Measurements from ENCODE around the gene CACNG4. TPM values are rescaled to one million over a fixed set of nuclear protein-coding genes. Genes with fewer than 3 reads are reported as not detected.

Gene CACNG4
- polyA plus RNA-seq, 4 donors: 3.3 to 5.3 (median 4.1) TPM

DNA sequence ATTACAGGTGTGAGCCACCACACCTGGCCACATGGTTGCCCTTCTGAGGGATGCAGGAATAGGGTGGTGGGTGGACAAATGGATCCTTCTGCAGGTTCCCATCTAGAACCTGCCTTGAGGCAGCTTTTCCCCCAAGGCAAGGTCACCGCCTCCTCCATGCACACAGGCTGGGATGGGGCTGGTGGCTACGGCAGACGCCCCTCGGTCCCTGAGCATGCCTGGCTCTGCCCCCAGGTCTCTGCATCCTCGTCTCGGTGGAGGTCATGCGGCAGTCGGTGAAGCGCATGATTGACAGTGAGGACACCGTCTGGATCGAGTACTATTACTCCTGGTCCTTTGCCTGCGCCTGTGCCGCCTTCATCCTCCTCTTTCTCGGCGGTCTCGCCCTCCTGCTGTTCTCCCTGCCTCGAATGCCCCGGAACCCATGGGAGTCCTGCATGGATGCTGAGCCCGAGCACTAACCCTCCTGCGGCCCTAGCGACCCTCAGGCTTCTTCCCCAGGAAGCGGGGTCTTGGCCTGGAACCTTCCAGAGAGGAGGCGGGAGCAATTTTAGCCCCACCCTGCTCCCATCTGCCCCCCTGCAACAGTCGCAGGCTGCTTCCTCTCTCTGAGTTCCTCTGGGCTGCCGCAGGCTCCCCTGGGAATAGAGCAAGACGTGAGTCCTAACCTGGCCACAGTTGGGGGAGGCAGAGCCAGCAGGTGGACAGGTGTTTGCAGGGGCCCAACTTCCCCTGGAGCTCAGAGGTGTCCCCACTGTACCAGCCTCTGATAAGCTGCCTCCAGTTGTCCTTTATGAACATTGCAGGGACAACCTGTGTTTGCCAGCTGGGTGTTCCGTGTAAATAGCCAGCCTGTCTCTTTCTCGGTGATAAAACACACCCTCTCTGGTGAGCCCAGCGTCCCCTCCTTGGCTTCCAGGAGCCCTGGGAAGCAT lies 91.6 kb downstream of the CACNG4 start:
- no peak for DNase-seq (ENCODE audit: low read depth in 4 of 4, low spot score in 2 of 4)

DNA sequence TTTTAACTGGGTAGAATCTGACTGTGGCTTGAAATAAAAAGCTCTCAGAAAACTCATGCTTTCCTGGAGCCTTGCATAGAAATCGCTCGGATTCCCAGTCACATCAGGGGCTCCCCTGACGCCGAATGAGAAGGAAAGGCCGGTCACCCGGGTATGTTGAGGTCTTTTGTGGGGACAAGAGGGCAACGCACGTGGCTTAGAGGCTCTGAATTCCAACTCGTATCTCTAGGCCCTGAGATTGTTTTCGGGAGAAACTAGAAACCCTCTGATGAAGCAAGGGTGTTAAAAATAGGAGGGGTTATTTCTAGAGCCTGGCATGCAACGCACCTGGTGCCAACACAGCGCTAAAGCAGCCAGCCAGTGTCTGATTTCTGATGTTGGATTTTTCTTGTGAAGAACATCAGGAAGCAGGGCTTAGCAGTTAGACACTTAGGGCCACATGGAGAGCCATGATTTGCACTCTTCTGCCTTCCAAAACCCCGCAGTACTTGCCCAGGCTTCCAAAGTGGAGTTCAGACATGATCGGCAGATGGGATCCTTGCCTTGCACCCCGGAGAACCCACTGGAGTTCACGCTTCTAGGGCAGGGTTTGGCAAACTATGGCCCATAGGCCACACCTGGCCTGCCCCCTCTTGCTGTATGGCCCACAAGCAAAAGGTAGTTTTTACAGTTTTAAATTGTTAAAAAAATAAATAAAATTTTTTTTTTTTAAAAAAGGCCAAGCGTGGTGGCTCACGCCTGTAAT lies 92.4 kb downstream of the CACNG4 start:
- DNase-seq (ENCODE audit: low read depth in 4 of 4, low spot score in 2 of 4): no peak

DNA sequence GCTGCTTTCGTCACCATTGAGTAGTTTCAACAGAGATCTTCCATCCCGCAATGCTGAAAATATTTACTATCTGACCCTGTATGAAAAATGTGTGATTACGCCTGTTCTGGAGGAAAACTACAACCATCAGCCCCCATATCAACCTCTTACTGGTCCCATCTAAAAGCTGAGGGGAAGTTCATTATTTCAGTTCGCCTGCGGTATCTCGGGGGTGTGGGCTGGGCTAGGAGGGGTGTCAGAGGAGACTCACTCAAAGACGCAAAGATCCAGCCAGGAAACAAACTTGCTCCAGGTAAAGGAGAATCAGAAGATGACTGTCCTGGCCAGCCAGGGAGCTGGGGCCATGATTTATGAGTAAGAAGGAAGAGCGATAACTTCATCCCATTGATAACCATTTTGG lies 93.5 kb downstream of the CACNG4 start:
- DNase-seq (ENCODE audit: low read depth in 4 of 4, low spot score in 2 of 4): no peak

DNA sequence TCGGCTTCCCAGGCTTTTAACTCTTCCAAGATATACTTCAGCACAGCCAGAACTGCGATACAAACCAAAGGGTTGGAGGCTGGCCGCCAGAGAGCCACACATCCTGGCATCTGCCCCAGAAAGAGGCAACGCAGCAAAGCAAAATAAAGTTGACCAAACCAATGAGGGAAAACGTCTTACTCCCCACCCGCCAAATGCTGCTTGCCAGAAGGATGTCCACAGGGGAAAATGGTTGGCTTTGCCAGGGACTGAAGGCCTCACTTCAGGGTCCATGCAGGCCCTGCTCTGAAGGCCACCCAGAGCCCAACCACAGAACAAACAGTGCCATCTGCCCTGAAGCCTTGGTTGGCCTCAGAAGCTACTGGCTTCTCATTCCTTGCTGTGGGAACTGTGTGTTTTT lies 94.9 kb downstream of the CACNG4 start:
- DNase-seq (ENCODE audit: low read depth in 4 of 4, low spot score in 2 of 4): no peak

DNA sequence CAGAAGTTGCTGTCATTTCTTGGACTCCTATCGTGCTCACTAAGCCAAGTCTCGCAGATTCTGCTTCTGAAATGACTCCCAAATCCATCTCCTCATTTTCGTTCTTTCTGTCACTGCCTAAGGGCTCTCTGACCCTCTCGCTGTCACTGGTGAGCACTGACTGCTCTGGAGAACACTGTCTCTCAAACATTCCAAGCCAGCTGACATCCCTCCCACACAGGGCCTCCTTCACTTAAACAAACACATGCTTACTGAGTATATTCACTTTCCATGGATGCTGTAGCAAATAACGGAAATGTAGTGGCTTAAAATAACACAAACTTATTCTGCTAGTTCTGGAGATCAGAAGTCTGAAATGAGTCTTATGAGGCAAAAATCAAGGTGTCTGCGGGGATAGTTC lies 98.6 kb downstream of the CACNG4 start:
- DNase-seq (ENCODE audit: low read depth in 4 of 4, low spot score in 2 of 4): peak in 1 of 4 donors; percentile 18

DNA sequence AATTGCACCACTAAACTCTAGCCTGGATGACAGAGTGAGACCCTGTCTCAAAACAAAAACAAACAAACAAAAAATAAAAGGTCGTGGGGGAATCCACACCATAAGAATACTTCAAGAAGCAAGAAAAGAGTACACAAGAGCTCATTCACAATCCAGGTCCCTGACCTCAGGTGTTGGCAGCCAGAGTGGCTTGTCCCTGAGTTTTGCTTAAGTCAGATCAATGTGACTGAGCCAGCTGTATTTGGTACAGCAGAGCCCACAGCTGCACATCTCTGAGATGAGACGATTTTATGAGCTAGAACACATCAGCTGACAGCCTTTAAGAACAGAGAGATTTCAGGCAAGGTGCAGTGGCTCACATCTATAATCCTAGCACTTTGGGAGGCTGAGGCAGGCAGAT lies 102.2 kb downstream of the CACNG4 start:
- no peak for DNase-seq (ENCODE audit: low read depth in 4 of 4, low spot score in 2 of 4)

DNA sequence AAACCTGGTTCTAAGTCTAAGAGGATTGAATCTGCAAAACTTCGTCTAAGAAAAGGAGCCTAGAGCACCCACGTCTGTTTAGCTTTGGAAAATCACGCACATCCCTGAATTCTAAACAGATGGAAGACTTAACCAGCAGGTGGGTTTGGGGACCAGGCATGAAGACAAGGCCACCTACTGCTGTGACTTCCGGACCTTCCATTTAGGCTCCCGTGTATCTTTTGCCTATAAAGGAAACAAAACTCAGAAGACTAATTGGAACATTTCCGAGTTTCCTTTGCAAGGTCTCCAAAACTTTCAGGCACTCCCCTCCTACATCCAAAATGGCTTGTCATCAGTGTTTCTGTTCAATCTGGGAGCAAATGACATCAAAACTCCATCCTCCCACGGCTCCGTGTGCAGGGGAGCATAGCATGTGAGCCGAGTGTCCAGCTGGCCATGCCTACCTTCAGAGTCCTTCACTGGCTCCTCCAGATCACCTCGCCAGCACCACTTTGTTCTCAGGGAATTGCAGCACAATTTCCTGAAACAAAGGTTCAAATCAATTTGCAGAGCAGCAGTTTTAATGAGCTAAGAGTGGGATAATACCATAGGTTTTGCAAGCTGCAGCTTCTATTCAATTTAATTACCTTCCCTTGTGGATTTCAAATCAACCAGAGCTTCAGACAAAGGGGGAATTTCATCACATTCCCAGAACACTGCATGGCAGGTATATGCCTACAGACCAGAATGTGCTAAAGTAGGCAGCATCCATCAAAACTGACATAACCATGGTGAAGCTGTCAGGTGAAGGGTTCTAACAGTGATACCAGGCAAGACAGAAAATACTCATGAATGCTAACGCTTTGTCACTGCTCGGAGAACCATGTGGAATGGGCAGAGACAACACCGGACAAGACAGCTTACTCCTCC lies 103.3 kb downstream of the CACNG4 start:
- no peak for DNase-seq (ENCODE audit: low read depth in 4 of 4, low spot score in 2 of 4)

DNA sequence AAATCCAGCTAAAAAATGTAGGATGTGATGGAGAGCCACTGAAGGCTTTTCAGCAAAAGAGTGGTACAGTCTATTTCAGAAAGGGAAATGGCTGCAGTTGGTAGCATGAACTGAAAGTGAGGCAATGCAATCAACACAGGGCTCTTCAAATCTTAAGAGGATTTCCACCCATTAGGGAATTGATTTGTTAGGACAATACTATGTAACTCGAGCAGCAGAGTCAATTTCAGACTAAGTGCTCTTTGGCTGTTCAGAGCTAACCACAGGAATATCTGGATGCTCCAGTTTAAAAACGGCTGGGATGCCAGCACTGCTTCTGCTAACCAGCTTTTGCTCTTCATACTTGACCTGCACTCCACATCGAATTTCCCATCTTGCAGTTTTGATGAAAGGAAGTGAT lies 104.5 kb downstream of the CACNG4 start:
- no peak for DNase-seq (ENCODE audit: low read depth in 4 of 4, low spot score in 2 of 4)

DNA sequence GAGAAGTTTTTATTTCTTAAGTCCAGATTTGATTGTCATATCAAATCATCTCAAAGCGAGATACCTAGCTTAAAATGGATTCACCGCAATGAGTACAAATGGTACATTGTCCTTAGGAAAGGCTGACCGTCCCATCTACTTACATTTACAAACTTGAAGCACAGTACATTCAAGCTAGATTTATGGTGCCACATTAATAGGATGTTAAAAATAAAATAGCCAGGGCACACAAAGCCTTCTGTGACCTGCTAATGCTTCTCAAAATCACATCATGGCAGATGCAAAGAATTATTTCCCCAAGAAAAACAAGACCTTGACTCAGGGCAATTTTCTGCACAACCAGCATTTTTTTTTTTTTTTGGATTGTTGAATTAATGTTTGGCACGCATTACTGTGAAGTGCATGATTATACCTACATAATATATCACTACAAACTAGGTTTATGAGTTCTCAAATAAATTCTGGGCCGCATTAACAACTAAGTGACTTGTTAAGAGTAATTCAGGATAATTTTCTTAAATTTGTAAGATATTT lies 105.2 kb downstream of the CACNG4 start:
- no peak for DNase-seq (ENCODE audit: low read depth in 4 of 4, low spot score in 2 of 4)

DNA sequence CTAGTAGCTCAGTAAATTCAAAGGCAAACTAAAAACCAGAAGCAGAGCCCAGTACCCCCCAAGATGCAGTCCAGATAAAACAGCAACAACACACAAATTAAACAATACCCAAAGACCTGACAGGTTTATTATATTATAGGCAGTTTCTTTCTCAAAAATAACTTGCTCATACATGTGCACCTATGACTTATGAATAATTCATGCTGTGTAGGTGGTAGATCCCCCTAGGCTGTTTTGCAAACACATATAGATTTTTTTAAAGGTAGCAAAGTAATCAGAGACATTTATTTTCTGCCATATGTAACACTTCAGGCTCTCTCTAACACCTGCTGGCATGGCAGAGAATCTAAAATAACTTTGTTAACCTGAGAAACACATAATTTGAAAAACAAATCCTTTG lies 107.1 kb downstream of the CACNG4 start:
- no peak for DNase-seq (ENCODE audit: low read depth in 4 of 4, low spot score in 2 of 4)

DNA sequence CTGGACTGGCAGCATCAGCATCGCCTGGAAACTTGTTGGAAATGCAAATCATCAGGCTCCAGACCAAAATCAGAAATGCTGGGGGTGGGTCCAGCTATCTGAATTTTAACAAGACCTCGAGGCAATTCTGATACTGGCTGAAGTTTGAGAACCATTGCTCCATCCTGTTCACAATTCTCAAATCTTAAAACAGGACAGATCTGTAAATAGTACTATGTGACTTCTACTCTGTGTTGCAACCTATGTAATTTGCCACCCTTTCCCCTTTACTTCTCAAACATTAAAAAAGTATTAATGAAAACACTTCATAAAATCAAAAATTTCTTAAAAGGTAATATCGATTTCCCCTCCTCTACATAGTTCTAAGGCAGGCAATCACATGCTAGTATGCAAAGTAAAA lies 108.4 kb downstream of the CACNG4 start:
- no peak for DNase-seq (ENCODE audit: low read depth in 4 of 4, low spot score in 2 of 4)

DNA sequence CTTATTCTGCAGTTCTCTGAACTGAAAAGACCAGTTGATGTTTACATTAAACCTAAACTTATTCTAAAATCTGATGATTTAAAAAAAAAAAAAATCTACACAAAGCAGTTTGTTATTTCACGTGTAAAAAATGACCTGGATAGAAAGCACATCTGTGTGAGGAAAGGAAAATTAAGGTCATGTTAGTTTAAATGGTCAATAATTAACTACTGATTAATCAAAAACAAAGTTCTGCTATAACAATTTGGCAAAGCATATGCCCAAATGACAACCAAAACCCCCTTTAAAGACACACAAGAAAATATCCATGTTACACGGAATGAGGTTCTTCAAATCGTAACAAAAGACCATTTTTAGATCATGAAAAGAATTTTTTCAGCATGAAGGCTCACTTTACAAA lies 110.3 kb downstream of the CACNG4 start:
- DNase-seq (ENCODE audit: low read depth in 4 of 4, low spot score in 2 of 4): no peak

DNA sequence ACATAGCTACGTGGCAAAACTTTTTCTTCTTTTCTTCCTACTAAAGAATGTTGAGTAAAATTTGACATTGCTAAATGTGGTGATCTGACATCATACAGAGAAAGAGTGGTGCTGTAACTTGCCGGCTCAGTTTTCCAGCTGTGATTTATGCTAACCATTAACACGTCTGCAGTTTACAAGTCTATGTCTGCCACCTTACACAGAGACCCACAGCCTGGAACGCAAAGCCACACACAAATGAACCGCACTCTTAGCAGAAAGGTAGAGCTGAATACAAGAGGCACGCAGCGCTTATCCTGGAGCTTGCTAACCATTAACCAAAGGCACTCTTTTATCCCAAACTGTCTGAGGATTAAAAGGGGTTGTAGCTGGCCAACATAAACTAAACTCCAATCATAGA lies 111.8 kb downstream of the CACNG4 start:
- peak in 1 of 4 donors; percentile 23 for DNase-seq (ENCODE audit: low read depth in 4 of 4, low spot score in 2 of 4)

DNA sequence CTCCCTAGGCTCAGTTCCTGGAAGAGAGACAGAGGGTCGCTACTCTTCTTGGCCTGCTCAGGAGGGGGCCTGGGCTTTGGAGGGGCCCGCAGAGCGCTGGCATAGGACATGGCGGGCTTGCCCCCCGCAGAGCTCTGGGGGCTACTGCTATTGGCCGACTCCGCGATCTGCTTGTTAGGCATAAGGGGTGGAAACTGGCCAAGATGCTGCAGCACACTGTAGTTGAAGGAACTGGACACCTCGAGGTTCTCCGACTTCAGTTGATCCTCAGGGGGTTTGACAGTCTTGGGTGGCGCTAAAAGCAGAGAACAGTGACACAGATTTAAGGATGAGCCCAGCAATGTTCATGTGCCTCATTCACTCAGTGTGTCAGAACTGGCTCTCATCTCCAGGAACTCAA lies 113.8 kb downstream of the CACNG4 start:
- DNase-seq (ENCODE audit: low read depth in 4 of 4, low spot score in 2 of 4): no peak

DNA sequence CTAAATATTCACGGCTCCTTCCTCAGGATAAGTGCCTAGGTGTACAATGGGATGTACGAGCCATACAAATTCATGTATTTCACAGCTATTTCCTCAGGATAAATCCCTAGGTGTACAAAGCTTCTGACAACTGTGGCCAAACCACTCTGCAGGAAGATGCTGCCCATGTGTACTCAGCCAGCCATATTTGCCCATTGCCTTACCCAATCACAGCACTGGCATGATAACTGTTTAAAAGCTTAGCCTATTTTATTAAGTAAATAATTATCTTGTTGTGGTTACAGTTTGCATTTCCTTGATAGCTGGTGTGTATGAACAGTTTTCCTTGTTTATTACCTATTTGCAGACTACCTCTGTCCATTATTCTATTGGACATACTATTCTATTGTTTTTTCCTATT lies 115.0 kb downstream of the CACNG4 start:
- no peak for DNase-seq (ENCODE audit: low read depth in 4 of 4, low spot score in 2 of 4)

DNA sequence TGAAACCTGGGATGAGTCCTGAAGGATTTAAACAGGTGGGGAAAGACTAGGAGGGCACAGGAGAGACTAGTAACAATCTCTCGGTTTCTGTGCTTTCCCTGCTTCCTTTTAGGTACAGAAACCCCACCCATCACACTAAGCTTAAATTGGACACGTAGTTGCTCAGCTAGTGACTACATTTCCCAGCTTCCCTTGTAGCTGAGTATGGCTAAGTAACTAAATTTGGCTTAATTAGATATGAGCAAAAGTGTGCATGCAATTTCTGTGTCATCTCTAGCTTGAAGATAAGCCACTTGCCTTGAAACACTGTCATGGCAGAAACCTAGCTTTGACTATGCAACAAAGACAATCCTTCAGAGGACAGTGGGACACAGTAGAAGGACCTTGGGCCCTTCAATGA lies 116.3 kb downstream of the CACNG4 start:
- DNase-seq (ENCODE audit: low read depth in 4 of 4, low spot score in 2 of 4): no peak

DNA sequence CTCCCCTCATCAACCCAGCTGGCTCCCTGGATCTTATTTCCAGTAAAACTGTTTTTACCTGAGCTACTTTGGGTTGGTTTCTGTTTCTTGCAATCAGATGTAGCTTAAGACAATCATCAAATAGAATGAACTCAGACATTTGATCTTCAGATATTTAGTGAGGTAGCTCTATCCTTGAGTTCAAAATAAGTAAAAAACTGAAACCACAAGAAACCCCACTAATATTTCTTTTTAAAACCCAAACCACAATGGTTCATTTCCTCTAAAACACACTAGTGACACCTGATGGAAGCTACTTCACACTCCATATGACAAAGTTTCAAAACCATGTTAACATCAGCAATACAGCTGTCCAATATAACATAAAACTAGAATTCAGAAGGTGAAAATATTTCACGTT lies 117.6 kb downstream of the CACNG4 start:
- no peak for DNase-seq (ENCODE audit: low read depth in 4 of 4, low spot score in 2 of 4)

All from left renal cortex interstitium (tissue), 4 donors.